ENCODE data around the gene MISFA. TPM values are rescaled to one million over a fixed set of nuclear protein-coding genes. Genes with fewer than 3 reads are reported as not detected.

Gene MISFA
- total and polyA plus RNA-seq, 9 of the 15 experiments (the other 6 are each of a cell fraction or from before 2014, with no cell fraction given): 1.6 to 6.3 (median 3.4) TPM

DNA sequence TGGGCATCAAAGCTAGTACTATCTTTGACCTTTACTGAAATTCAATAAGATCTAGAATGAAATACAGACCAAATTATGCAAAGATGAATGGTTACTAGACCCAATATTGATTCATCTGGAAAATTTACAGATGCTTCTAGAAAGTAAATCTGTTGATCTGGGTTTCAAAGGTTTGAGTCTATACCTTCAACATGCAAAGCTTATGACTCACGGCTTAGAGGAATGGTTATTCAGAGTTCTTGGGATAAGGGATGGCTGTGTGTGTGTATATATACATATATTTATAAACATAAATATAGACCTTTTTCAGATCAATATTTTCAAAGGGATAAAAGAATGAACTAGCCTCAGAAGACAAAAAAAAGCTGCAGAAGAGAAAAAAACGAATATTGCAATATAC lies 33.3 kb downstream of the MISFA start:
- BruUV-seq (replicated peaks): no TSS peak
- Histone ChIP-seq H2AFZ (ENCODE audit: low read depth, low read length) (no peak overlapping the region), H3K4me3 (peak overlapping the region; percentile 95), H3K27me3 (ENCODE audit: control insufficient read depth in 2 of 2, insufficient read depth in 2 of 2, low read length in 2 of 2) (no peaks in the 10 kb centered on the region), H3K9ac (ENCODE audit: insufficient read depth in 1 of 2, low read depth in 2 of 2, low read length in 2 of 2) (peak overlapping the region in 1 of 2 experiments; percentile 93; a peak in 2 of 4 replicates), H3K27ac (ENCODE audit: extremely low read depth, low read depth, low read length) (no peak overlapping the region), H3K9me3 (replicated peaks; ENCODE audit: control insufficient read depth, insufficient read depth, low read depth, low read length) (no peaks in the 10 kb centered on the region), H3K4me2 (ENCODE audit: insufficient read depth, low read length) (peak overlapping the region; percentile 95), H3K9me1 (ENCODE audit: control insufficient read depth, insufficient read depth, low read length) (no peaks in the 10 kb centered on the region), H4K20me1 (replicated peaks; ENCODE audit: control insufficient read depth, insufficient read depth, low read length) (no peaks in the 10 kb centered on the region; the same call in 1 of the 2 replicates), H3K4me1 (replicated peaks in 1 of 2; ENCODE audit: control insufficient read depth in 2 of 2, insufficient read depth in 2 of 2, low read length in 2 of 2) (peaks cover 4 to 5% of the 10 kb centered on the region in 2 experiments; a peak in 3 of 5 replicates), H3K79me2 (ENCODE audit: control insufficient read depth, insufficient read depth, low read length) (peaks cover 58% of the 10 kb centered on the region), H3K36me3 (ENCODE audit: control insufficient read depth, insufficient read depth, low read length) (no peaks in the 10 kb centered on the region)
- no peak for DNase-seq (ENCODE audit: extremely low read depth in 1 of 4, low spot score in 3 of 4)
- ChIA-PET CTCF (ENCODE audit: low intra/inter-chr PET ratio) (interaction anchor here (0.7 kb wide), 1 partner anchor 317 kb away, joined by 3 read pairs; no protein-coding TSS in a partner anchor), POLR2A (interaction anchor here (0.9 to 2.0 kb wide), 5 partner anchors 13 to 389 kb away, joined by 3 to 10 read pairs (median 5); partner anchors contain the start of gene UEVLD)
- 20% methylated on average over 2 of the region's 2 CpGs for WGBS (ENCODE audit: insufficient coverage, low coverage, missing lambda C conversion rate)
- no peak for ATAC-seq
- in situ Hi-C loops (cut with MboI): no loop called here
- no peak for FAIRE-seq
- intact Hi-C loops (cut with micrococcal nuclease): loop anchor here (5.0 kb wide), 1 partner anchor 46 kb away; the partner anchor contains the start of gene UEVLD
- TF ChIP-seq, protein P1, sequence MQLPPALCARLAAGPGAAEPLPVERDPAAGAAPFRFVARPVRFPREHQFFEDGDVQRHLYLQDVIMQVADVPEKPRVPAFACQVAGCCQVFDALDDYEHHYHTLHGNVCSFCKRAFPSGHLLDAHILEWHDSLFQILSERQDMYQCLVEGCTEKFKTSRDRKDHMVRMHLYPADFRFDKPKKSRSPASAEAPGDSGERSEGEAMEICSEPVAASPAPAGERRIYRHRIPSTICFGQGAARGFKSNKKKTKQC (CRISPR knock-in tag; IDR thresholded peaks at IDR 0.05): no peak
- TF ChIP-seq RFX1 (IDR thresholded peaks at IDR 0.05): no peak
- TF ChIP-seq, protein P2, sequence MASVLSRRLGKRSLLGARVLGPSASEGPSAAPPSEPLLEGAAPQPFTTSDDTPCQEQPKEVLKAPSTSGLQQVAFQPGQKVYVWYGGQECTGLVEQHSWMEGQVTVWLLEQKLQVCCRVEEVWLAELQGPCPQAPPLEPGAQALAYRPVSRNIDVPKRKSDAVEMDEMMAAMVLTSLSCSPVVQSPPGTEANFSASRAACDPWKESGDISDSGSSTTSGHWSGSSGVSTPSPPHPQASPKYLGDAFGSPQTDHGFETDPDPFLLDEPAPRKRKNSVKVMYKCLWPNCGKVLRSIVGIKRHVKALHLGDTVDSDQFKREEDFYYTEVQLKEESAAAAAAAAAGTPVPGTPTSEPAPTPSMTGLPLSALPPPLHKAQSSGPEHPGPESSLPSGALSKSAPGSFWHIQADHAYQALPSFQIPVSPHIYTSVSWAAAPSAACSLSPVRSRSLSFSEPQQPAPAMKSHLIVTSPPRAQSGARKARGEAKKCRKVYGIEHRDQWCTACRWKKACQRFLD (CRISPR knock-in tag; IDR thresholded peaks at IDR 0.05): no peak
- TF ChIP-seq ZNF57 (CRISPR knock-in tag; IDR thresholded peaks at IDR 0.05): no peak
- no peak for TF ChIP-seq PRMT5 (CRISPR knock-in tag; IDR thresholded peaks at IDR 0.05)
- no peak for TF ChIP-seq DACH1 (IDR thresholded peaks at IDR 0.05; ENCODE audit: partially characterized antibody)
- no peak for TF ChIP-seq COPS2 (conservative IDR thresholded peaks at IDR 0.05)
- TF ChIP-seq, protein P3, sequence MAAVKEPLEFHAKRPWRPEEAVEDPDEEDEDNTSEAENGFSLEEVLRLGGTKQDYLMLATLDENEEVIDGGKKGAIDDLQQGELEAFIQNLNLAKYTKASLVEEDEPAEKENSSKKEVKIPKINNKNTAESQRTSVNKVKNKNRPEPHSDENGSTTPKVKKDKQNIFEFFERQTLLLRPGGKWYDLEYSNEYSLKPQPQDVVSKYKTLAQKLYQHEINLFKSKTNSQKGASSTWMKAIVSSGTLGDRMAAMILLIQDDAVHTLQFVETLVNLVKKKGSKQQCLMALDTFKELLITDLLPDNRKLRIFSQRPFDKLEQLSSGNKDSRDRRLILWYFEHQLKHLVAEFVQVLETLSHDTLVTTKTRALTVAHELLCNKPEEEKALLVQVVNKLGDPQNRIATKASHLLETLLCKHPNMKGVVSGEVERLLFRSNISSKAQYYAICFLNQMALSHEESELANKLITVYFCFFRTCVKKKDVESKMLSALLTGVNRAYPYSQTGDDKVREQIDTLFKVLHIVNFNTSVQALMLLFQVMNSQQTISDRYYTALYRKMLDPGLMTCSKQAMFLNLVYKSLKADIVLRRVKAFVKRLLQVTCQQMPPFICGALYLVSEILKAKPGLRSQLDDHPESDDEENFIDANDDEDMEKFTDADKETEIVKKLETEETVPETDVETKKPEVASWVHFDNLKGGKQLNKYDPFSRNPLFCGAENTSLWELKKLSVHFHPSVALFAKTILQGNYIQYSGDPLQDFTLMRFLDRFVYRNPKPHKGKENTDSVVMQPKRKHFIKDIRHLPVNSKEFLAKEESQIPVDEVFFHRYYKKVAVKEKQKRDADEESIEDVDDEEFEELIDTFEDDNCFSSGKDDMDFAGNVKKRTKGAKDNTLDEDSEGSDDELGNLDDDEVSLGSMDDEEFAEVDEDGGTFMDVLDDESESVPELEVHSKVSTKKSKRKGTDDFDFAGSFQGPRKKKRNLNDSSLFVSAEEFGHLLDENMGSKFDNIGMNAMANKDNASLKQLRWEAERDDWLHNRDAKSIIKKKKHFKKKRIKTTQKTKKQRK (IDR thresholded peaks at IDR 0.05; ENCODE audit: borderline replicate concordance, low read depth, low read length): no peak
- no peak for TF ChIP-seq TCF7 (IDR thresholded peaks at IDR 0.05; ENCODE audit: borderline replicate concordance)
- no peak for TF ChIP-seq NCOA2 (IDR thresholded peaks at IDR 0.05; ENCODE audit: partially characterized antibody in 2 of 2)
- no peak for TF ChIP-seq TCF3 (CRISPR knock-in tag; IDR thresholded peaks at IDR 0.05)
- no peak for TF ChIP-seq ARID1B (IDR thresholded peaks at IDR 0.05)
- TF ChIP-seq HOXB6 (CRISPR knock-in tag; IDR thresholded peaks at IDR 0.05; ENCODE audit: borderline replicate concordance): no peak
- no peak for TF ChIP-seq HMG20B (CRISPR knock-in tag; IDR thresholded peaks at IDR 0.05)
- TF ChIP-seq CBX8 (IDR thresholded peaks at IDR 0.05; ENCODE audit: borderline replicate concordance, extremely low read depth, low read depth, low read length, poor library complexity, severe bottlenecking): no peak
- TF ChIP-seq, protein P4, sequence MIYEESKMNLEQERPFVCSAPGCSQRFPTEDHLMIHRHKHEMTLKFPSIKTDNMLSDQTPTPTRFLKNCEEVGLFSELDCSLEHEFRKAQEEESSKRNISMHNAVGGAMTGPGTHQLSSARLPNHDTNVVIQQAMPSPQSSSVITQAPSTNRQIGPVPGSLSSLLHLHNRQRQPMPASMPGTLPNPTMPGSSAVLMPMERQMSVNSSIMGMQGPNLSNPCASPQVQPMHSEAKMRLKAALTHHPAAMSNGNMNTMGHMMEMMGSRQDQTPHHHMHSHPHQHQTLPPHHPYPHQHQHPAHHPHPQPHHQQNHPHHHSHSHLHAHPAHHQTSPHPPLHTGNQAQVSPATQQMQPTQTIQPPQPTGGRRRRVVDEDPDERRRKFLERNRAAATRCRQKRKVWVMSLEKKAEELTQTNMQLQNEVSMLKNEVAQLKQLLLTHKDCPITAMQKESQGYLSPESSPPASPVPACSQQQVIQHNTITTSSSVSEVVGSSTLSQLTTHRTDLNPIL (CRISPR knock-in tag; IDR thresholded peaks at IDR 0.05): no peak
- no peak for TF ChIP-seq FOSL1 (tag; conservative IDR thresholded peaks at IDR 0.05)
